H1 (cell line): ENCODE data around the gene SEC31A. TPM values are rescaled to one million over a fixed set of nuclear protein-coding genes. Genes with fewer than 3 reads are reported as not detected.

Experiments used
- CTCF ChIP-seq, 3 experiments: IDR thresholded peaks; 1 replicate in 2 of 3; 2 replicates in 1 of 3; pipeline versions ENCODE4 v1.5.1 to v1.6.1; 2011; ENCODE audit warnings: low read length in 3 of 3, mild to moderate bottlenecking in 3 of 3, inconsistent platforms in 2 of 3, low read depth in 1 of 3, moderate library complexity in 1 of 3; ENCODE audit not compliant: insufficient read depth in 1 of 3; ENCODE audit errors: control extremely low read depth in 1 of 3
- polyA plus RNA-seq, 7 experiments: library from polyadenylated mRNA; depleted of rRNA in 3 of 7; stranded (reverse) in 5 of 7; unstranded in 2 of 7; fragments of >200 nt in 5 of 7; fragments of 200-250 nt in 2 of 7; gene quantifications; 1 replicate in 5 of 7; 2 replicates in 1 of 7; 4 replicates in 1 of 7; pipeline versions ENCODE4 v1.2.1 to v1.2.3, GENCODE V29; 2011 to 2013; ENCODE audit warnings: missing spikeins in 2 of 7, mixed read lengths in 2 of 7
- total RNA-seq: library from RNA; stranded (reverse); fragmentation: NEBNext Ultra II Directional; extraction: Animal tissue kit (Norgen Biotek cat#: 25700); gene quantifications from 2 replicates; pipeline ENCODE4 v1.2.1, GENCODE V29; 2021

SEC31A gene
- total and polyA plus RNA-seq, 2 of the 8 experiments (the other 6 are each of a cell fraction or from before 2014, with no cell fraction given), result 112 to 125 TPM

- TF ChIP-seq CTCF (IDR thresholded peaks at IDR 0.05; ENCODE audit: control extremely low read depth in 1 of 3, insufficient read depth in 1 of 3, low read depth in 1 of 3, low read length in 3 of 3), result no peak
- TF ChIP-seq, all 59 proteins: peak for 0
Measured at GRCh38 chr4:82890528-82890900, 439 bp downstream of the SEC31A start (continued).
